Measurements from ENCODE around the gene LHPP. TPM values are rescaled to one million over a fixed set of nuclear protein-coding genes. Genes with fewer than 3 reads are reported as not detected.
A peak's percentile ranks its signal among the peaks of the same experiment; 100 is the strongest.

The LHPP gene
- total RNA-seq, 6 donors from 2014 or later = 12.0 to 21.4 (median 16.4) TPM

- 79 to 89% methylated on average over 17 to 25 of the region's 31 CpGs for WGBS, 2 donors
- H3K4me3 ChIP-seq = no peak overlapping the region
Observed at GRCh38 chr10:124605856-124606812, 144.5 kb downstream of the LHPP start.

GRCh38 chr10:124606822-124607221 is 145.2 kb downstream of the LHPP start:
- TF ChIP-seq CTCF (IDR thresholded peaks at IDR 0.05) = no peak
- no peak for TF ChIP-seq POLR2AphosphoS5 (IDR thresholded peaks at IDR 0.05)
- Histone ChIP-seq H3K9me3 (no peaks in the 10 kb centered on the region), H3K4me3 (no peak overlapping the region), H3K27ac (no peak overlapping the region), H3K36me3 (no peaks in the 10 kb centered on the region), H3K4me1 (peaks cover 6 to 9% (median 7%) of the 10 kb centered on the region in 4 donors), H3K27me3 (no peaks in the 10 kb centered on the region)
- no peak for DNase-seq
- WGBS, 2 donors = 36 to 47% methylated on average over 9 to 10 of the region's 10 CpGs
- no peak for ATAC-seq (ENCODE audit: low FRiP score in 2 of 2)

More at GRCh38 chr10:124605856-124606812, 144.5 kb downstream of the LHPP start:
- Histone ChIP-seq H3K27me3 (no peaks in the 10 kb centered on the region), H3K36me3 (no peaks in the 10 kb centered on the region), H3K4me1 (peaks cover 0 to 2% (median 1%) of the 10 kb centered on the region in 4 donors), H3K9me3 (no peaks in the 10 kb centered on the region), H3K27ac (no peak overlapping the region)
- TF ChIP-seq POLR2AphosphoS5 (IDR thresholded peaks at IDR 0.05) (no peak), POLR2A (IDR thresholded peaks at IDR 0.05) (no peak), CTCF (IDR thresholded peaks at IDR 0.05) (no peak), EP300 (IDR thresholded peaks at IDR 0.05) (no peak)
- no peak for ATAC-seq (ENCODE audit: low FRiP score in 2 of 2)
- DNase-seq = peak in 1 of 2 donors; percentile 74

- H3K27me3 ChIP-seq = no peaks in the 10 kb centered on the region
- peak in 1 of 2 donors; percentile 76 for DNase-seq
- 95 to 100% methylated on average over 5 to 18 of the region's 18 CpGs for WGBS, 2 donors
- H3K27ac ChIP-seq = no peak overlapping the region
- no peak overlapping the region for H3K4me3 ChIP-seq
- H3K36me3 ChIP-seq = no peaks in the 10 kb centered on the region
- ATAC-seq (ENCODE audit: low FRiP score in 2 of 2) = no peak
- TF ChIP-seq POLR2AphosphoS5 (IDR thresholded peaks at IDR 0.05) = no peak
- no peak for TF ChIP-seq EP300 (IDR thresholded peaks at IDR 0.05)
- no peak for TF ChIP-seq POLR2A (IDR thresholded peaks at IDR 0.05)
- no peak for TF ChIP-seq CTCF (IDR thresholded peaks at IDR 0.05)
- no peaks in the 10 kb centered on the region for H3K9me3 ChIP-seq
- H3K4me1 ChIP-seq = peaks cover 10 to 18% (median 14%) of the 10 kb centered on the region in 4 donors
Observed at GRCh38 chr10:124607693-124608092, 146.1 kb downstream of the LHPP start.

DNA sequence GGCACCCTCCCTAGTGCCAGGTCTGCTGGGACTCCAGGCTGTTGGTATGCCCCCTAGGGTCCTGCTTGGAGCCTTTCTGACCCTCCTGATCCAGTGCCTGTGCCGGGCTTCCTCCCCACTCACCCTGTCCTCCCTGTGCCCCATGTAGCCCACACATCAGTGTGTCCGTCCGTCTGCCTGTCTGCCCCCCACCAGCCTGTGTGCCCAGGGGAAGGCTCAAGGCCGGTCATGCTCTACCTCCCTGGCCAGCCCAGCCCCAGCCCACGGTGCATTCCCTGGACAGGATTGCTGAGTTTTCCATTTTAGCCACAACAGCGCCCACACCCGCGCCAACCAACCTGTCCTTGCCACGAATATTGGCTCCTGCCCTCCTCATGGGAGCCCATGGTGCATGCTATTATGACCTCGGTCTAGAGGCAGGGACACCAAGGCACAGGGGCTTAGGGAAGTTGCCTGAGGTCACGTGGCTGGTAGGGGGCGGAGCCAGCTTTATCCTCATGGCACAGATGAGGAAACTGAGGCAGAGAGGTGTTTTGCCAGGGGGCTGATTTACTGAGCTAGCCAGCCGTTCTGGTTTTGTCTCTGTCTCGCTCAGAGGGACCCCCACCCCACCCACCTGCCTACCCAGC is 146.6 kb downstream of the LHPP start:
- Histone ChIP-seq H3K27ac (no peak overlapping the region), H3K36me3 (no peaks in the 10 kb centered on the region), H3K4me3 (no peak overlapping the region), H3K4me1 (peaks cover 16 to 23% (median 19%) of the 10 kb centered on the region in 4 donors), H3K9me3 (no peaks in the 10 kb centered on the region), H3K27me3 (no peaks in the 10 kb centered on the region)
- ATAC-seq (ENCODE audit: low FRiP score in 2 of 2) (no peak), DNase-seq (peak in 1 of 2 donors; percentile 50)
- TF ChIP-seq POLR2AphosphoS5 (IDR thresholded peaks at IDR 0.05) (no peak), CTCF (IDR thresholded peaks at IDR 0.05) (no peak), POLR2A (IDR thresholded peaks at IDR 0.05) (no peak), EP300 (IDR thresholded peaks at IDR 0.05) (no peak)
- 92 to 97% methylated on average over 13 to 14 of the region's 14 CpGs for WGBS, 2 donors
